Loucy (cell line): ENCODE results near the gene ERC1.

Experiments used
- H2AFZ ChIP-seq: fragments of 200-600 bp; sonication (generic); 2 replicates; pipeline ENCODE4 v1.6.0; 2016; ENCODE audit warnings: antibody characterized with exemption, mild to moderate bottlenecking, low read length, moderate library complexity
- H3F3A ChIP-seq: fragments of 200-600 bp; 2 replicates; pipeline ENCODE4 v1.6.0; 2016; ENCODE audit warnings: antibody characterized with exemption, low read depth, mild to moderate bottlenecking
- H3K27me3 ChIP-seq: fragments of 200-600 bp; sonication (generic); 2 replicates; pipeline ENCODE4 v1.6.1; 2014; ENCODE audit warnings: low read length, mild to moderate bottlenecking; ENCODE audit not compliant: insufficient read depth, poor library complexity, severe bottlenecking
- H3K36me3 ChIP-seq: fragments of 200-600 bp; sonication (generic); 2 replicates; pipeline ENCODE4 v1.6.1; 2016; ENCODE audit warnings: low read length; ENCODE audit not compliant: insufficient read depth
- H3K4me1 ChIP-seq: fragments of 200-600 bp; sonication (generic); 2 replicates; pipeline ENCODE4 v1.5.1; 2014; ENCODE audit warnings: low read length, mild to moderate bottlenecking; ENCODE audit not compliant: insufficient read depth, poor library complexity, severe bottlenecking
- H3K4me2 ChIP-seq: fragments of 200-600 bp; sonication (generic); 2 replicates; pipeline ENCODE4 v1.6.0; 2014; ENCODE audit warnings: antibody characterized with exemption, low read length, low read depth, mild to moderate bottlenecking; ENCODE audit not compliant: poor library complexity, severe bottlenecking
- H3K4me3 ChIP-seq: fragments of 200-600 bp; sonication (generic); 2 replicates; pipeline ENCODE4 v1.5.1; 2014; ENCODE audit warnings: low read length, mild to moderate bottlenecking, mixed read lengths; ENCODE audit not compliant: poor library complexity, severe bottlenecking
- H3K79me2 ChIP-seq: fragments of 200-600 bp; sonication (generic); 2 replicates; pipeline ENCODE4 v1.6.1; 2014; ENCODE audit warnings: low read length; ENCODE audit not compliant: insufficient read depth
- H3K9ac ChIP-seq: fragments of 200-600 bp; sonication (generic); 2 replicates; pipeline ENCODE4 v1.6.0; 2014; ENCODE audit warnings: mild to moderate bottlenecking, low read depth, low read length, moderate library complexity; ENCODE audit not compliant: poor library complexity, severe bottlenecking
- H3K9me2 ChIP-seq: fragments of 200-600 bp; sonication (generic); replicated peaks from 2 replicates; pipeline ENCODE4 v1.6.1; 2016; ENCODE audit warnings: low read depth, low read length, mixed read lengths
- H3K9me3 ChIP-seq: fragments of 200-600 bp; sonication (generic); 2 replicates; pipeline ENCODE4 v1.6.1; 2014; ENCODE audit warnings: mild to moderate bottlenecking, antibody characterized with exemption, low read length, low read depth; ENCODE audit not compliant: insufficient read depth
- H4K20me1 ChIP-seq: fragments of 200-600 bp; sonication (generic); 2 replicates; pipeline ENCODE4 v1.6.0; 2014; ENCODE audit warnings: antibody characterized with exemption, low read length, mild to moderate bottlenecking; ENCODE audit not compliant: insufficient read depth, poor library complexity, severe bottlenecking
- CTCF ChIP-seq: fragments of 200-600 bp; sonication (generic); conservative IDR thresholded peaks from 2 replicates; pipeline ENCODE4 v1.5.1; 2014; ENCODE audit warnings: mild to moderate bottlenecking, antibody characterized with exemption, low read length
- EZH2phosphoT487 ChIP-seq: fragments of 200-600 bp; IDR thresholded peaks from 2 replicates; pipeline ENCODE4 v1.6.1; 2018; ENCODE audit warnings: antibody characterized with exemption, mild to moderate bottlenecking, moderate library complexity, borderline replicate concordance

ERC1 gene

GRCh38 chr12:1053690-1054089 lies 62.7 kb downstream of the ERC1 start:
- no peak for TF ChIP-seq EZH2phosphoT487
- Histone ChIP-seq H3K9me3 (no peaks in the 10 kb centered on the region), H3K79me2 (peaks cover 7% of the 10 kb centered on the region; the same call in 1 of the 2 replicates), H3K27me3 (no peaks in the 10 kb centered on the region), H2AFZ (no peak overlapping the region), H3K9ac (no peak overlapping the region), H4K20me1 (no peaks in the 10 kb centered on the region), H3K4me1 (peaks cover 5% of the 10 kb centered on the region), H3K9me2 (no peaks in the 10 kb centered on the region), H3K4me3 (no peak overlapping the region), H3K36me3 (no peaks in the 10 kb centered on the region), H3K4me2 (no peak overlapping the region), H3F3A (no peaks in the 10 kb centered on the region)

DNA sequence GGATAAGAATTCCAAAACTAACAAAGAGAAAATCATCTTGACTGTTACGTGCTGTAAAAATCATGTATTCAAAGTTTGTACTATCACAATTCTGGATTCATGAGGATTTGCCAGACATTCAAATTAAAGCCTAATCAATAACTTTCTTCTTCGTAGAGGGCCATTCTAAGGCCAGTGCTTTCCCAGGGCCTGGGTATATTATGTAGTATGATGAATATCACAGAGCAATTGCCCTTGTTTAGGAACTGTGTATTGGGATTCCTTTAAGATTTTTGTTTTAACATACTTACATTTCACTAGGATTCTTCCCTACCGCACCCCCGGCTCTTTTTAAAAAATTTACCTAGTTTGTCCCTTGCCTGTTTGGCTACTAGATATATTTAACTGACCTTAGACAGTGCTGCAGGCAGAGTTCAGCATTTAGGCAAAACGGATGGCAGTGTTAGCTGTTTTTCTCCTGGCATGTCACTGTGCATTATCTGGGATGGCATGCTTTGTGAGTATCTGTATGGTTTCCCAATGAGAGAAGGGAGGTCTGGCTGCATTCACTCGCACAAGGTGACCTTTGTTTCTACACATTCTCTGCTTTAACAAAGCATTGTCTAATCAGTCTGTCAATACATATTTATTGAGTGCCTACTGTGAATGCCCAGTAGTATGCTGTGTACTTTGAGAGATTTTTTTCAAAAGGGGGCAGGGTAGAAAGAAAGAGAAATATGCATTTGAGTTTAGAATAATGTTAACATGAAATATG lies 63.3 kb downstream of the ERC1 start:
- Histone ChIP-seq H3K27me3 (no peaks in the 10 kb centered on the region), H3K9ac (no peak overlapping the region), H3K36me3 (no peaks in the 10 kb centered on the region), H3K4me1 (peaks cover 5% of the 10 kb centered on the region), H3F3A (no peaks in the 10 kb centered on the region), H4K20me1 (no peaks in the 10 kb centered on the region), H3K9me2 (no peaks in the 10 kb centered on the region), H3K4me3 (no peak overlapping the region), H2AFZ (no peak overlapping the region), H3K9me3 (0 out of 2 replicates have a peak, but pooled peaks cover 3% of the 10 kb centered on the region), H3K4me2 (no peak overlapping the region), H3K79me2 (peaks cover 2% of the 10 kb centered on the region; the same call in 1 of the 2 replicates)
- TF ChIP-seq EZH2phosphoT487 (no peak), CTCF (no peak)

- peaks cover 8% of the 10 kb centered on the region; the same call in 1 of the 2 replicates for H3K79me2 ChIP-seq
- no peaks in the 10 kb centered on the region for H3K27me3 ChIP-seq
- no peak overlapping the region for H2AFZ ChIP-seq
- H3K4me1 ChIP-seq = no peaks in the 10 kb centered on the region
- H3K9me3 ChIP-seq = 0 out of 2 replicates have a peak, but pooled peaks cover 3% of the 10 kb centered on the region
- H3K9ac ChIP-seq = no peak overlapping the region
- no peaks in the 10 kb centered on the region for H3F3A ChIP-seq
- H3K4me3 ChIP-seq = no peak overlapping the region
- no peak overlapping the region for H3K4me2 ChIP-seq
- H3K9me2 ChIP-seq = no peaks in the 10 kb centered on the region
- H4K20me1 ChIP-seq = no peaks in the 10 kb centered on the region
- TF ChIP-seq EZH2phosphoT487 (no peak), CTCF (no peak)
- H3K36me3 ChIP-seq = no peaks in the 10 kb centered on the region
Observed at GRCh38 chr12:1056390-1056789, 65.4 kb downstream of the ERC1 start.

DNA sequence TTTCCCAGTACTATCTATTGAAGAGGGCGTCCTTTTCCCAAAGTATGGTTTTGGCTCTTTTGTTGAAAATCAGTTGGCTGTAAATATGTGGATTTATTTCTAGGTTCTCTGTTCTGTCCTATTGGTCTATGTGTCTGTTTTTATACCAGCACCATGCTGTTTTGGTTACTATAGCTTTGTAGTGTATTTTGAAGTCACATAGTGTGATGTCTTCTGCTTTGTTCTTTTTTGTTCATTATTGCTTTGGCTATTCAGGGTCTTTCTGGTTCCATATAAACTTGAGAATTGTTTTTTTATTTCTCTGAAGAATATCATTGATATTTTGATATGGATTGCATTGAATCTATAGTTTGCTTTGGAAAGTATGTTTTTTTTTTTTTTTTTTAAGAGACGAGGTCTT lies 67.4 kb downstream of the ERC1 start:
- Histone ChIP-seq H3K79me2 (peaks cover 17% of the 10 kb centered on the region; the same call in 1 of the 2 replicates), H3K4me2 (no peak overlapping the region), H3F3A (no peaks in the 10 kb centered on the region), H3K9ac (no peak overlapping the region), H2AFZ (no peak overlapping the region), H3K4me1 (no peaks in the 10 kb centered on the region), H3K9me3 (peaks cover 11% of the 10 kb centered on the region; the same call in 1 of the 2 replicates), H4K20me1 (no peaks in the 10 kb centered on the region), H3K4me3 (no peak overlapping the region), H3K36me3 (no peaks in the 10 kb centered on the region), H3K9me2 (no peaks in the 10 kb centered on the region), H3K27me3 (no peaks in the 10 kb centered on the region)
- TF ChIP-seq EZH2phosphoT487 = no peak
- no peak for TF ChIP-seq CTCF
